MCF 10A (cell line): Measurements from ENCODE around the gene VRK3. TPM values are rescaled to one million over a fixed set of nuclear protein-coding genes. Genes with fewer than 3 reads are reported as not detected.

ENCODE experiments used
- BruUV-seq: library from RNA; stranded (reverse); fragments of 400-500 nt; replicated peaks from 2 replicates; lab custom pipeline; 2021; lab: Mats Ljungman, UMichigan
- CTCF ChIA-PET: fragments of 300-600 bp; sonication (Branson Sonifier 250); formaldehyde crosslinking; extraction: SDS; loops from one replicate; lab custom pipeline; 2021; ENCODE audit warnings: antibody characterized with exemption, inconsistent platforms; lab: Yijun Ruan, JAX
- POLR2A ChIA-PET: fragments of 300-600, 350-650 bp; sonication (Branson Sonifier 250); formaldehyde crosslinking; extraction: SDS; loops from one replicate; lab custom pipeline; 2020; ENCODE audit warnings: antibody characterized with exemption, inconsistent platforms; lab: Yijun Ruan, JAX
- DNase-seq: peaks from one replicate; pipeline ENCODE4 v3.0.0-alpha.2; 2018; ENCODE audit not compliant: unreplicated experiment
- H3K27ac Mint-ChIP-seq: one replicate; pipeline ENCODE4 v1.8.0; 2022; ENCODE audit warnings: mild to moderate bottlenecking, low read depth, mixed read lengths; ENCODE audit not compliant: unreplicated experiment
- H3K27me3 Mint-ChIP-seq: one replicate; pipeline ENCODE4 v1.8.0; 2022; ENCODE audit warnings: mixed read lengths; ENCODE audit not compliant: insufficient read depth, unreplicated experiment
- H3K36me3 Mint-ChIP-seq: one replicate; pipeline ENCODE4 v1.8.0; 2022; ENCODE audit warnings: mild to moderate bottlenecking, moderate library complexity, mixed read lengths; ENCODE audit not compliant: insufficient read depth, unreplicated experiment
- H3K4me1 Mint-ChIP-seq: one replicate; pipeline ENCODE4 v1.8.0; 2022; ENCODE audit warnings: mixed read lengths; ENCODE audit not compliant: insufficient read depth, unreplicated experiment
- H3K4me3 Mint-ChIP-seq: one replicate; pipeline ENCODE4 v1.8.0; 2022; ENCODE audit warnings: mild to moderate bottlenecking, moderate library complexity, mixed read lengths; ENCODE audit not compliant: unreplicated experiment
- H3K9me3 Mint-ChIP-seq: one replicate; pipeline ENCODE4 v1.8.0; 2022; ENCODE audit warnings: mixed read lengths; ENCODE audit not compliant: unreplicated experiment
- CTCF ChIP-seq: fragments of 200-600 bp; IDR thresholded peaks from one replicate; pipeline ENCODE4 v1.8.0; 2022; ENCODE audit warnings: antibody characterized with exemption, mild to moderate bottlenecking; ENCODE audit not compliant: unreplicated experiment
- intact Hi-C: fragments of 100-400 bp; cut with micrococcal nuclease; formaldehyde crosslinking; loops from 2 replicates; pipeline ENCODE4 v1.14.1; 2022
- total RNA-seq: library from RNA; stranded (reverse); gene quantifications from 2 replicates; pipeline ENCODE4 v1.2.3, GENCODE V29; 2022

Gene VRK3
- total RNA-seq, 1 experiment from 2014 or later = 24.7 TPM

- ChIA-PET CTCF (interaction anchor here (0.5 kb wide), 1 partner anchor 248 kb away, joined by 3 read pairs; no protein-coding TSS in a partner anchor), POLR2A (no interaction called here)
- H3K27me3 Mint-ChIP-seq = no peaks in the 10 kb centered on the region
- no peaks in the 10 kb centered on the region for H3K4me1 Mint-ChIP-seq
- no peaks in the 10 kb centered on the region for H3K9me3 Mint-ChIP-seq
- BruUV-seq = no TSS peak
- DNase-seq = peak; percentile 45
- TF ChIP-seq CTCF = no peak
- no peak overlapping the region for H3K27ac Mint-ChIP-seq
- H3K4me3 Mint-ChIP-seq = no peak overlapping the region
- intact Hi-C loops = no loop called here
- H3K36me3 Mint-ChIP-seq = peaks cover 77% of the 10 kb centered on the region
Observed at GRCh38 chr19:49997709-49998108, 27.5 kb downstream of the VRK3 start.

DNA sequence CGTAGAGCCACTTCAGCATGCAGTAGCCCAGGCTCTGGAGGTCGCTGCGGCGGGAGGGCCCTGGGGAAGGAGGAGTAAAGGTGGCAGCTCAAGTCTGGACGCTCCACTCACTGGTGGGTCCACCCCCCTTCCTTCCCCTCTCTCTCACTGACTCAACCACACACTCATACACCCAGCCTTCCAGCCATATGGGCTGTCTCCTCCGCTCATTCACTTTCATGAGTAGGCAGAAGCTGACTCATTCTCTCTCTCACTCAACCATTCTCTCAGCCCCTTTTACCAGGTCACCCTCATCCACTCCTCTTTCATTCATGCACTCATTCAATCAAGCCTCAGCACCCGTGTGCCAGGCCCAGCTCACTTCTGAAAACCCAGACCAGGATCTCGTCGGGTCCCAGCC, 36.7 kb downstream of the VRK3 start:
- no peak overlapping the region for H3K4me3 Mint-ChIP-seq
- no peak for TF ChIP-seq CTCF
- ChIA-PET CTCF (interaction anchor here (0.7 to 1.0 kb wide), 2 partner anchors 34 to 316 kb away, joined by 3 read pairs; no protein-coding TSS in a partner anchor), POLR2A (interaction anchor here (0.6 to 2.1 kb wide), 2 partner anchors 16 to 477 kb away, joined by 3 to 5 read pairs; no protein-coding TSS in a partner anchor)
- H3K9me3 Mint-ChIP-seq = no peaks in the 10 kb centered on the region
- no TSS peak for BruUV-seq
- H3K27ac Mint-ChIP-seq = no peak overlapping the region
- intact Hi-C loops = no loop called here
- DNase-seq = peak; percentile 9
- no peaks in the 10 kb centered on the region for H3K4me1 Mint-ChIP-seq
- H3K27me3 Mint-ChIP-seq = no peaks in the 10 kb centered on the region
- H3K36me3 Mint-ChIP-seq = peaks cover 24% of the 10 kb centered on the region

DNA sequence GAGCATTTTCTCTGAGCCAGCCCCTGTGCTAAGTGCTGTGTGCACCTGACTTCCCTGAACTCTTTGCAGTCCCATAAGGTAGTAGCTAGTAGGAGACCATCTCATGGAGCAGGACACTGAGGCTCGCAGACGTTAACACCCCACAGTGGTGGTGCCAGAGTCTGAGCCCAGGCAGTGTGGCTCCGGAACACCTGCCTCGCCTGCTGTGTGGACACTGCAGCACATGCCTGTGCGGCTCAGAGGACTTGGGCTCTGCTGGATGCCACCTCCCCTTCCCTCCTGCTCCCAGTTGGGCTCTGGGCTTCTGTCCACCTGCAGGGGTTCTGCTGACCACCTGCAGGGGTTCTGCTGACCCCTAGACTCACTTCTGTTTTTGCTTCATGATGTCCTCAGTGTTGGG, 37.2 kb downstream of the VRK3 start:
- Mint-ChIP-seq H3K27ac (no peak overlapping the region), H3K9me3 (no peaks in the 10 kb centered on the region), H3K27me3 (no peaks in the 10 kb centered on the region), H3K36me3 (peaks cover 24% of the 10 kb centered on the region), H3K4me3 (no peak overlapping the region), H3K4me1 (no peaks in the 10 kb centered on the region)
- CTCF ChIA-PET = interaction anchor here (1.0 kb wide), 1 partner anchor 34 kb away, joined by 3 read pairs; no protein-coding TSS in a partner anchor
- no peak for DNase-seq
- POLR2A ChIA-PET = interaction anchor here (0.6 to 2.1 kb wide), 4 partner anchors 16 to 477 kb away, joined by 3 to 5 read pairs (median 5); partner anchors contain the start of genes VRK3 and ZNF473
- no TSS peak for BruUV-seq
- no peak for TF ChIP-seq CTCF
- intact Hi-C loops = no loop called here

GRCh38 chr19:49987159-49987698, 37.9 kb downstream of the VRK3 start:
- ChIA-PET CTCF (interaction anchor here (0.6 to 1.0 kb wide), 2 partner anchors 33 to 49 kb away, joined by 3 to 4 read pairs; no protein-coding TSS in a partner anchor), POLR2A (interaction anchor here (0.7 to 2.1 kb wide), 5 partner anchors 17 to 159 kb away, joined by 3 to 5 read pairs (median 5); partner anchors contain the start of genes VRK3 and ZNF473)
- Mint-ChIP-seq H3K4me3 (no peak overlapping the region), H3K36me3 (peaks cover 17% of the 10 kb centered on the region), H3K27me3 (no peaks in the 10 kb centered on the region), H3K27ac (no peak overlapping the region), H3K4me1 (no peaks in the 10 kb centered on the region), H3K9me3 (no peaks in the 10 kb centered on the region)
- no TSS peak for BruUV-seq
- intact Hi-C loops = no loop called here
- TF ChIP-seq CTCF = no peak
- peak; percentile 95 for DNase-seq
